IMR-90 (cell line): ENCODE measurements around the gene F2RL1. TPM values are rescaled to one million over a fixed set of nuclear protein-coding genes. Genes with fewer than 3 reads are reported as not detected.

Source experiments
- ATAC-seq: fragments of 200-7000 bp; cut with Tn5 transposase; 2 replicates; pipeline ENCODE4 v1.9.1; 2020; ENCODE audit warnings: low read depth, mild to moderate bottlenecking, moderate library complexity
- BruUV-seq: library from RNA; stranded (reverse); fragments of 400-500 nt; replicated peaks from 2 replicates; lab custom pipeline; 2021; lab: Mats Ljungman, UMichigan
- CTCF ChIA-PET: fragments of 300-600 bp; formaldehyde crosslinking; extraction: SDS; loops from one replicate; lab custom pipeline; 2021; ENCODE audit warnings: antibody characterized with exemption; lab: Yijun Ruan, JAX
- POLR2A ChIA-PET: fragments of 300-600 bp; sonication (Branson Sonifier 250); formaldehyde crosslinking; loops from one replicate; lab custom pipeline; 2022; ENCODE audit warnings: antibody characterized with exemption; ENCODE audit not compliant: unreplicated experiment; lab: Charles Lee
- DNase-seq: peaks from one replicate; pipeline ENCODE4 v3.0.0; 2013
- H2AFZ ChIP-seq: replicated peaks from 2 replicates; pipeline ENCODE3; 2013; ENCODE audit warnings: low read length, mild to moderate bottlenecking; ENCODE audit not compliant: poor library complexity
- H2AK5ac ChIP-seq: 2 replicates; pipeline ENCODE4 v1.6.1; 2013; ENCODE audit warnings: low read depth, low read length, inconsistent platforms
- H2AK9ac ChIP-seq: replicated peaks from 2 replicates; pipeline ENCODE3; 2013; ENCODE audit warnings: mild to moderate bottlenecking, low read depth, low read length, moderate library complexity; ENCODE audit not compliant: poor library complexity
- H2BK120ac ChIP-seq: 2 replicates; pipeline ENCODE4 v1.6.1; 2013; ENCODE audit warnings: low read depth, low read length, inconsistent platforms
- H2BK15ac ChIP-seq: 3 replicates; pipeline ENCODE4 v1.6.1; 2013; ENCODE audit warnings: low read depth, low read length, inconsistent platforms
- H2BK20ac ChIP-seq: 2 replicates; pipeline ENCODE4 v1.6.1; 2013; ENCODE audit warnings: low read depth, mild to moderate bottlenecking, inconsistent platforms, low read length, moderate library complexity
- H2BK5ac ChIP-seq: 2 replicates; pipeline ENCODE4 v1.6.1; 2013; ENCODE audit warnings: mild to moderate bottlenecking, low read depth, low read length, inconsistent platforms; ENCODE audit not compliant: poor library complexity, severe bottlenecking
- H3K14ac ChIP-seq: replicated peaks from 2 replicates; pipeline ENCODE4 v1.6.1; 2013; ENCODE audit warnings: low read depth, low read length, inconsistent platforms
- H3K18ac ChIP-seq: 2 replicates; pipeline ENCODE4 v1.6.1; 2013; ENCODE audit warnings: low read depth, low read length, control low read depth
- H3K23ac ChIP-seq: 2 replicates; pipeline ENCODE4 v1.6.1; 2013; ENCODE audit warnings: low read depth, low read length, inconsistent platforms
- H3K27ac ChIP-seq: 2 replicates; pipeline ENCODE4 v1.5.1; 2013; ENCODE audit warnings: mild to moderate bottlenecking, control low read depth, low read length; ENCODE audit not compliant: insufficient read depth
- H3K27me3 ChIP-seq: 2 replicates; pipeline ENCODE4 v1.6.1; 2013; ENCODE audit warnings: low read length; ENCODE audit not compliant: control insufficient read depth, insufficient read depth
- H3K36me3 ChIP-seq: 2 replicates; pipeline ENCODE4 v1.6.1; 2013; ENCODE audit warnings: low read length, mixed read lengths; ENCODE audit not compliant: control insufficient read depth, insufficient read depth
- H3K4ac ChIP-seq: 2 replicates; pipeline ENCODE4 v1.6.1; 2013; ENCODE audit warnings: low read depth, low read length, inconsistent platforms
- H3K4me1 ChIP-seq: 2 replicates; pipeline ENCODE4 v1.6.1; 2013; ENCODE audit warnings: low read length, mixed read lengths; ENCODE audit not compliant: control insufficient read depth, insufficient read depth
- H3K4me2 ChIP-seq: 2 replicates; pipeline ENCODE4 v1.6.1; 2013; ENCODE audit warnings: low read depth, mild to moderate bottlenecking, control low read depth, low read length, moderate library complexity
- H3K4me3 ChIP-seq: 2 replicates; pipeline ENCODE4 v1.5.1; 2013; ENCODE audit warnings: low read depth, mild to moderate bottlenecking, control low read depth, low read length, moderate library complexity; ENCODE audit not compliant: insufficient read depth
- H3K56ac ChIP-seq: 2 replicates; pipeline ENCODE4 v1.6.1; 2013; ENCODE audit warnings: low read length, inconsistent platforms; ENCODE audit not compliant: insufficient read depth; ENCODE audit errors: extremely low read depth
- H3K79me1 ChIP-seq, 2 experiments: 2 replicates each; pipeline ENCODE4 v1.6.1; 2013; ENCODE audit warnings: low read length in 2 of 2, inconsistent platforms in 1 of 2, low read depth in 1 of 2
- H3K9ac ChIP-seq: 2 replicates; pipeline ENCODE4 v1.6.1; 2013; ENCODE audit warnings: low read depth, low read length, control low read depth
- H3K9me1 ChIP-seq: 2 replicates; pipeline ENCODE4 v1.6.1; 2013; ENCODE audit warnings: low read length, inconsistent platforms; ENCODE audit not compliant: insufficient read depth
- H3K9me3 ChIP-seq: 2 replicates; pipeline ENCODE4 v1.6.1; 2013; ENCODE audit warnings: low read length; ENCODE audit not compliant: control insufficient read depth, insufficient read depth
- H4K20me1 ChIP-seq: 2 replicates; pipeline ENCODE4 v1.6.1; 2013; ENCODE audit warnings: low read length, inconsistent platforms; ENCODE audit not compliant: insufficient read depth
- H4K5ac ChIP-seq: 2 replicates; pipeline ENCODE4 v1.6.1; 2013; ENCODE audit warnings: mild to moderate bottlenecking, low read depth, low read length, control low read depth
- H4K8ac ChIP-seq, 2 experiments: 2 replicates each; pipeline ENCODE4 v1.6.1; 2013; ENCODE audit warnings: low read depth in 2 of 2, low read length in 2 of 2, control low read depth in 1 of 2, inconsistent platforms in 1 of 2
- H4K91ac ChIP-seq: 2 replicates; pipeline ENCODE4 v1.6.1; 2013; ENCODE audit warnings: low read depth, low read length, inconsistent platforms; ENCODE audit not compliant: insufficient read depth
- CEBPB ChIP-seq: IDR thresholded peaks from 2 replicates; pipeline ENCODE4 v1.6.1; 2012; ENCODE audit warnings: low read depth, low read length, improper control_type of control experiment
- CTCF ChIP-seq: conservative IDR thresholded peaks from 2 replicates; pipeline ENCODE4 v1.5.1; 2012; ENCODE audit warnings: mild to moderate bottlenecking, low read depth, low read length, improper control_type of control experiment
- FOS ChIP-seq: fragments of 150-350 bp; IDR thresholded peaks from 2 replicates; pipeline ENCODE4 v1.6.1; 2016; ENCODE audit warnings: low read depth, low read length
- MAFK ChIP-seq: IDR thresholded peaks from 2 replicates; pipeline ENCODE4 v1.6.1; 2012; ENCODE audit warnings: low read depth, low read length, improper control_type of control experiment
- MXI1 ChIP-seq: IDR thresholded peaks from 2 replicates; pipeline ENCODE4 v1.6.1; 2012; ENCODE audit warnings: low read depth, mild to moderate bottlenecking, low read length, moderate library complexity, borderline replicate concordance
- RAD21 ChIP-seq: IDR thresholded peaks from 2 replicates; pipeline ENCODE4 v1.6.1; 2012; ENCODE audit warnings: low read length, improper control_type of control experiment
- RFX5 ChIP-seq: IDR thresholded peaks from 2 replicates; pipeline ENCODE4 v1.8.0; 2012; ENCODE audit warnings: low read depth, mild to moderate bottlenecking, low read length, moderate library complexity
- SMC3 ChIP-seq: fragments of 150-350 bp; IDR thresholded peaks from 2 replicates; pipeline ENCODE4 v1.6.1; 2016; ENCODE audit warnings: low read depth, mild to moderate bottlenecking, antibody characterized with exemption, low read length, moderate library complexity
- WGBS, 2 experiments: methylation state at CpG; one replicate each; pipeline versions ENCODE4 v1.1.5 to v1.1.7; 2013; ENCODE audit warnings: missing lambda C conversion rate in 2 of 2; ENCODE audit not compliant: insufficient read length in 1 of 2; ENCODE audit errors: extremely low coverage in 2 of 2; 5-methylcytosine and 5-hydroxymethylcytosine counted together
- dilution Hi-C: fragments of 300-500 bp; cut with HindIII; formaldehyde crosslinking; loops from one replicate; pipeline ENCODE4 v1.14.3; 2018; ENCODE audit warnings: low sequenced_read_pairs; ENCODE audit not compliant: unreplicated experiment
- in situ Hi-C: fragments of 300-500 bp; cut with MboI; formaldehyde crosslinking; loops from 3 replicates; pipeline ENCODE4 v1.14.3; 2019; ENCODE audit warnings: low sequenced_read_pairs, inconsistent platforms, mixed read lengths
- intact Hi-C: fragments of 100-400 bp; cut with micrococcal nuclease; formaldehyde crosslinking; loops from 2 replicates; pipeline ENCODE4 v1.10.0; 2022
- polyA plus RNA-seq, 3 experiments: library from polyadenylated mRNA; depleted of rRNA; stranded (reverse); fragments of >200 nt; gene quantifications; 2 replicates each; pipeline ENCODE4 v1.2.3, GENCODE V29; 2012; ENCODE audit warnings: low replicate concordance in 1 of 3
- total RNA-seq: library from RNA; depleted of rRNA; stranded (reverse); fragments of >200 nt; gene quantifications from 2 replicates; pipeline ENCODE4 v1.2.3, GENCODE V29; 2012
- TF ChIP-seq, protein P1 (sequence below): fragments of 150-350 bp; IDR thresholded peaks from 2 replicates; pipeline ENCODE4 v1.6.1; 2017; ENCODE audit warnings: mild to moderate bottlenecking, antibody characterized with exemption, low read length, low read depth

Gene F2RL1
- total and polyA plus RNA-seq, 2 of the 4 experiments (the other 2 are of a cell fraction) = 5.6 to 12.4 TPM

DNA sequence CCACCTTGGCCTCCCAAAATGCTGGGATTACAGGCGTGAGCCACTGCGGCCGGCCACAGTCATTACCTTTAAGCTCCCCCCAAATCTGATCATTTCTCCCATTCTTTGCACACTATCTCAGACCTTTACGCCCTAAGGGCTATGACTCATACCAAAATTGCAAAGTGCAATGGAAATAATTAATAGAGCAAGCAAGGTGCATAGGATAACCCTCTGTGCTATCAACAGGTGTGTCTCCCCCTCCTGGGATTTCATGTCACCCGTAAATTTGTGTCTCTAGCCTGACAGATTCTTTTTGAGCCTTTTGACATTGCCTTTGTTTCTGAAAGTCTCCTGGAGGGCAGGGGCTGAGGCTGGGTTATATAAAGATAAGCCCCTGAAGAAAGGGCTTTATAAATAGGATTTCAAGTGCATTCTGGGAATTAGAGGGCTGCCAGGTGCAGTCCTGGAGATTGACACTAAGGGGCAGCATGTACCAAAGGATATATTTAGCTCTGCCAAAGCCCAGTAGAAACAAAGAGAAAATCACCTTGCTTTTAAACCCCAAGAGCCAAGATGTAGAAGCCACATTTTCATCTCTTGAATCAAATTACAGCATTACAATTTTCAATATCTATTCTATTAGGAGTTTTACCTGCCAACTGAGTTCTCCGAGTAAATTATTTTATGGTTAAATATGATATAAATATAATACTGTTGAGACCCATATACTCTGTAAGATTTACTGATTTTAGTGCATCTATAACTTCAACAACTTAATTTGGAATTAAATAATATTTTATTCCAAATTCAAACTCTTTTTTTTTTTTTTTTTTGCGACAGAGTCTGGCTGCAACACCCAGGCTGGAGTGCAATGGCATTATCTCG, 49.2 kb downstream of the F2RL1 start:
- Histone ChIP-seq H2AK5ac (no peak overlapping the region), H2BK120ac (no peak overlapping the region), H3K27me3 (no peaks in the 10 kb centered on the region), H3K4me2 (no peak overlapping the region), H3K9me3 (no peaks in the 10 kb centered on the region), H3K56ac (no peak overlapping the region), H3K23ac (no peak overlapping the region), H4K5ac (no peak overlapping the region), H3K4me1 (peaks cover 2% of the 10 kb centered on the region; the same call in 1 of the 2 replicates), H2BK15ac (no peak overlapping the region), H2AK9ac (no peak overlapping the region), H2AFZ (no peak overlapping the region), H2BK5ac (no peak overlapping the region), H3K9me1 (0 out of 2 replicates have a peak, but pooled peaks cover 2% of the 10 kb centered on the region), H4K8ac (no peak overlapping the region), H3K4ac (no peak overlapping the region), H3K4me3 (no peak overlapping the region), H3K27ac (no peak overlapping the region), H3K36me3 (no peaks in the 10 kb centered on the region), H3K18ac (no peak overlapping the region), H2BK20ac (no peak overlapping the region), H3K79me1 (no peaks in the 10 kb centered on the region), H4K91ac (no peak overlapping the region), H3K14ac (no peak overlapping the region), H4K20me1 (no peaks in the 10 kb centered on the region), H3K9ac (no peak overlapping the region)
- peak; percentile 73 for DNase-seq
- POLR2A ChIA-PET = interaction anchor here (0.6 kb wide), 1 partner anchor 162 kb away, joined by 3 read pairs; the partner anchor contains the start of gene AGGF1
- no CpG with 5 or more reads among the region's 8 CpGs for WGBS, 2 experiments
- intact Hi-C loops = loop anchor here (1.0 to 10.0 kb wide), 6 partner anchors 148 to 624 kb away; partner anchors contain the start of genes F2R and WDR41
- BruUV-seq = no TSS peak
- dilution Hi-C loops = no loop called here
- CTCF ChIA-PET = interaction anchor here (0.7 to 1.6 kb wide), 4 partner anchors 15 to 624 kb away, joined by 3 to 6 read pairs (median 4); partner anchors contain the start of gene WDR41
- peak; percentile 88 for ATAC-seq
- in situ Hi-C loops = no loop called here
- TF ChIP-seq FOS = no peak
- no peak for TF ChIP-seq CEBPB
- TF ChIP-seq MXI1 = no peak
- TF ChIP-seq, protein P1, sequence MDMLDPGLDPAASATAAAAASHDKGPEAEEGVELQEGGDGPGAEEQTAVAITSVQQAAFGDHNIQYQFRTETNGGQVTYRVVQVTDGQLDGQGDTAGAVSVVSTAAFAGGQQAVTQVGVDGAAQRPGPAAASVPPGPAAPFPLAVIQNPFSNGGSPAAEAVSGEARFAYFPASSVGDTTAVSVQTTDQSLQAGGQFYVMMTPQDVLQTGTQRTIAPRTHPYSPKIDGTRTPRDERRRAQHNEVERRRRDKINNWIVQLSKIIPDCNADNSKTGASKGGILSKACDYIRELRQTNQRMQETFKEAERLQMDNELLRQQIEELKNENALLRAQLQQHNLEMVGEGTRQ = no peak
- no peak for TF ChIP-seq RFX5
- TF ChIP-seq SMC3 = peak; percentile 82
- no peak for TF ChIP-seq MAFK
- TF ChIP-seq RAD21 = peak; percentile 88
- TF ChIP-seq CTCF = peak; percentile 89
